ENCODE data around the gene BCORL1.

BCORL1 gene

DNA sequence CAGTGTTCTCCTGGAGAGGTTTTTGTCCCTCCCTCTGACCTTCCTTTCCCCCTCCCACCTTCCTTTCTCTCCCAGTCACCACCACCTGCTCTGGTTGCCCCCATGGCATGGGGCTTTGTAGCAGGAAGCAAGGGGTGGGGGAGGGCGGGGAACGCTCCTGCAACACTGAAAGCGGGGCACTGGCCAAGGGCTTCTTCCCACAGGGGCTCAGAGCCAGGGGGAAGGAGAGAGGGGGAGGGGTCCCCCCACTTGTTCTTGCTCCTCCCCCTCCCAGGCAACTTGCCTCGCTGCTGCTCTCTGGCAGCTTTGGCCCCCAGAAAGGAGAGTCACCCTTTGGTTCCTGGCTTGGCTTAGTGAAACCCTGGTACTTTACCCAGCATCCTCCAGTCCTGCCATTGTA lies 48.4 kb downstream of the BCORL1 start:
- no peak overlapping the region for H3K4me3 ChIP-seq (replicated peaks in 1 of 2; ENCODE audit: low read depth in 2 of 2, low read length in 2 of 2)
- TF ChIP-seq CTCF (IDR thresholded peaks at IDR 0.05; ENCODE audit: low read depth, low read length) = no peak
- DNase-seq (ENCODE audit: low read depth in 2 of 2) = no peak

- no peak overlapping the region for H3K4me3 ChIP-seq (replicated peaks in 1 of 2; ENCODE audit: low read depth in 2 of 2, low read length in 2 of 2)
- no peak for DNase-seq (ENCODE audit: low read depth in 2 of 2)
- no peak for TF ChIP-seq CTCF (IDR thresholded peaks at IDR 0.05; ENCODE audit: low read depth, low read length)
These were observed 50.1 kb downstream of the BCORL1 start for GRCh38 chrX:130032552-130032951.

- DNase-seq (ENCODE audit: low read depth in 2 of 2) = no peak
- H3K4me3 ChIP-seq (replicated peaks in 1 of 2; ENCODE audit: low read depth in 2 of 2, low read length in 2 of 2) = no peak overlapping the region
- TF ChIP-seq CTCF (IDR thresholded peaks at IDR 0.05; ENCODE audit: low read depth, low read length) = no peak
These were observed 51.7 kb downstream of the BCORL1 start for GRCh38 chrX:130034178-130034577.

GRCh38 chrX:130039847-130040246 lies 57.4 kb downstream of the BCORL1 start:
- no peak for TF ChIP-seq CTCF (IDR thresholded peaks at IDR 0.05; ENCODE audit: low read depth, low read length)
- no peak for DNase-seq (ENCODE audit: low read depth in 2 of 2)
- no peak overlapping the region for H3K4me3 ChIP-seq (replicated peaks in 1 of 2; ENCODE audit: low read depth in 2 of 2, low read length in 2 of 2)

DNA sequence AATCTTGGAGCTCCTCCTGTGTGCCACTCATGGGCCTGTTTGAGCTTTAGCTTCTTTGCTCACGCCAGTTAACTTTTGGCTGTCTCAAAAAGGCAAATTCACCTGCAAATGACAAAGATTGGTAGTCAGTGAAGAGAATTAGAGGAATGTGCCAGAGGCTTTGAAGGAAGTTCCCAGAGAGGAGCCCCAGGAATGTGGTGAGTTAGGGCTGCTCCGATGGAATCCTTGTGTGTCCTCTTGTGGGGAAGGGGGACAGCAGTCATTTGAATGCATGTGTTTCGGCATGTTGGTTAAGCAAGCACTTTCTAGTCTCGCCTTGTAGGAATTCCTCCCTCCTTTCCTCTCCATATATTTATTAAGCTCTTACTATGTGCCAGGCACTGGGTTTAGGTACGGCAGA lies 65.0 kb downstream of the BCORL1 start:
- no peak for TF ChIP-seq CTCF (IDR thresholded peaks at IDR 0.05; ENCODE audit: low read depth, low read length)
- DNase-seq (ENCODE audit: low read depth in 2 of 2) = no peak
- H3K4me3 ChIP-seq (replicated peaks in 1 of 2; ENCODE audit: low read depth in 2 of 2, low read length in 2 of 2) = no peak overlapping the region

DNA sequence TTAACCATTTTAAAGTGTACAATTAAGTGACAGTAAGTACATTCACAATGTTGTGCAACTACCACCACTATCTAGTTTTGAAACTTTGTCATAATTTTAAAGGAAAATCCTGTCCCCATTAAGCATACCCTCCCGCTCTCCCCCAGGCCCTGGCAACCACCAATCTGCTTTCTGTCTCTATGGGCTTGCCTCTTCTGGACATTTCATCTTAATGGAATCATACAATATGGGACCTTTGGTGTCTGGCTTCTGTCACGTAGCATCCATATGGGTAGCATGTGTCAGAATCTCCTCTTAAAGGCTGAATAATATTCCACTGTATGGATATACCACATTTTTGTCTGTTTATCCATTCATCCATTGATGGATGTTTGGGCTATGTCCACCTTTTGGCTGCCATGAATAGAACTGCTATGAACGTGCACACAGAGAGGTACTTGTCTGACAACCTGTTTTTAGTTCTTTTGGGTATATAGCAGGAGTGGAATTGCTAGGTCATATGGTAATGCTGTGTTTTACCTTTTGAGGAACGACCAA lies 66.3 kb downstream of the BCORL1 start:
- no peak overlapping the region for H3K4me3 ChIP-seq (replicated peaks in 1 of 2; ENCODE audit: low read depth in 2 of 2, low read length in 2 of 2)
- no peak for DNase-seq (ENCODE audit: low read depth in 2 of 2)
- TF ChIP-seq CTCF (IDR thresholded peaks at IDR 0.05; ENCODE audit: low read depth, low read length) = no peak

GRCh38 chrX:130049821-130050220 lies 67.4 kb downstream of the BCORL1 start:
- peak in 1 of 2 donors; percentile 37 for DNase-seq (ENCODE audit: low read depth in 2 of 2)
- H3K4me3 ChIP-seq (replicated peaks in 1 of 2; ENCODE audit: low read depth in 2 of 2, low read length in 2 of 2) = no peak overlapping the region
- TF ChIP-seq CTCF (IDR thresholded peaks at IDR 0.05; ENCODE audit: low read depth, low read length) = no peak
